ENCODE measurements around the gene RFT1.

- TF ChIP-seq CTCF (IDR thresholded peaks at IDR 0.05; ENCODE audit: low read depth, low read length, poor library complexity, severe bottlenecking) (no peak), EZH2phosphoT487 (IDR thresholded peaks at IDR 0.05; ENCODE audit: borderline replicate concordance, low read length) (no peak)
Observed at GRCh38 chr3:53173107-53173506, 42.9 kb upstream of the RFT1 start.

Measured in DOHH2 (cell line).